Stromal cell of bone marrow (primary cell): Measurements from ENCODE around the gene RSPH6A.
A peak's percentile ranks its signal among the peaks of the same experiment; 100 is the strongest.

Source experiments
- DNase-seq: peaks from one replicate; pipeline ENCODE4 v3.0.0-alpha.2; 2012; ENCODE audit warnings: low read depth

Gene RSPH6A

DNA sequence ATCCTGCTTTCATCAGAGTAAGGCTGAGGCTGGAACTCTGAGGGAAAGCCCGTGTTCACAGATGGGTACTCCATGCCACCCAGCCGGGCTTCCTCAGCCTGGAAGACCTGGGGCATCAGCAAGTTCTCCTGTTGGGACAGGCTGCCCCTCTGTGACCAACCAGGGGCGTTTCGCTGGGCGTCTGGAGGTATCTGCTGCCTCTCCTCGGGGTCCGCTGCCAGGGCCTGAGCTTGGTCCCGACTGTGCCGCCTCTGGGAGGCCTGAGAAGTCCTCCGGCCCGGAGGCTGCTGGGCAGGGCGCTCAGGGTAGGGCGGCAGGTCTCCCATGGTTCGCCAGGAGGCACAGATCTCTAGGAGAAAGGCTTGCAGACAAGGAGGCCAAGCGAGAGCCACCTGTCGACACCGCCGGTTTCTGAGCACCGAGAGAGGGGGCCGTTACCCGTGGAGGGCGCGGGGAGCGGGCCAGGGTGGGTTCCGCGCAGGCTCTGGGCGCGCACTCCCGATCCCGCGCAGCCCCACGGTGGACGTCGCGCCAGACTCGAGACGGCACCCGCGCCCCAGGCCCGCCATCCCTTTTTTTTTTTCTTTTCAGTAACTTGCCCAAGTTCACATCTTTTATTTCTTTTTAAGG, at the start of gene RSPH6A:
TSS of gene RSPH6A (minus strand) at position 458 of the 630 bp plus-strand sequence. CDS start at position 326, 132 bp downstream.
- DNase-seq: no peak

DNA sequence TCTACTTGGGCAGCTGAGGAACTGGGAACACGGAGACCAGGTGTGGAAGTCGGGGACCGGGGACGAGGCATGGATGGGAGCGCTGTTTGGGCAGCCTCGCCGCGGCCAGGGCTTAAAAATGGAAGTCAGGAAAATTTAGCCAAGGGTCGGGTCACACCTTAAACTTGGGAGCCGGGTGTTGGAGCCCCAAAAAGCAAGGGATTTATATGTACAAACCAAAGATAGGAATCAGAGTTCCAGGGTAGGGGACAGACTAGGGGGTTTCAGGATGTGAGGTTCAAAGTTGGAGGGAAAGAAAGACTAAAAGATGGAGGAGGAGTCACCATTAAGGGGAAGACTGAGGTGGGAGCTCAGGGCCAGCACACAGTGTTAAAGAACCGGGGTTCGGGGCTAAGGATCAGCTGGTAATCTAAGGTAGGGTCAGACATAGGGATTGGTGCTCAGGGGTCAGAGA, 49.5 kb upstream of the RSPH6A start:
- DNase-seq: no peak

DNA sequence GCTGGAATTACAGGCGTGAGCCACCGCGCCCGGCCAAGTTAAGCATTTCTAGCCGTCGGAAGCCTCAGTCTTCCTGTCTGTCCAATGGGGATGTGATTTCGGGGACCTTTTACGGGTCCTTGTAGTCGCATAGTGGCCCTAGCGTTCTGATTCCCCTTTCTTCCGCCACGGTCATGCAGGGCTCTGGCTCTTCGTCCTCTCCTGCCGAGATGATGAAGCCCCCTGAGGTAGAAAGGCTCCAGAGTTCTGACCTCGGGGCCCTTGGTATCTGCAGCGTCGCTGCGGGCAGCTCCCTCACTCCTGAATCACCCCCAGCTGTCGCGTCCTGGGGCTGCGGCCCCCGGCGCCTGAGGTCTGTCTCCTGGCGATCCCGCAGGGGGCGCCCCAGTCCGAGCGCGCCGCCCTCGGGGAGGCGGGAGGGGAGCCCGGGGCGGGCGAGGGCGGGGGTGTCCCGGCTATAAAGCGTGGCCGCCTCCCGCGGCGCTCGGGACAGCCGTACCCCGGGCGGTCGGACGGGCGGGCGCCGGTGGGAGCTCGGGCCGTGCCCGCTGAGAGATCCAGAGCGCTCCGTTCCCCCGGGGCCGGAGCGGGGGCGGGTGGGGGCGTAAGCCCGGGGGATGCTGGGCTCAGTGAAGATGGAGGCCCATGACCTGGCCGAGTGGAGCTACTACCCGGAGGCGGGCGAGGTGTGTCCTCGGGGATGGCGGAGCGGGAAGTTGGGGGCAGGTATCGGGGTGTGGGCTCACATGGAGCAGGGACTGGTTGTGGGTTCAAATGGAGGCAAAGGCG, 48.9 kb upstream of the RSPH6A start, which contains the start of gene FOXA3:
TSS of gene FOXA3 (plus strand) at position 487 of the 789 bp plus-strand sequence. CDS start at position 618, 131 bp downstream.
- DNase-seq: no peak

DNA sequence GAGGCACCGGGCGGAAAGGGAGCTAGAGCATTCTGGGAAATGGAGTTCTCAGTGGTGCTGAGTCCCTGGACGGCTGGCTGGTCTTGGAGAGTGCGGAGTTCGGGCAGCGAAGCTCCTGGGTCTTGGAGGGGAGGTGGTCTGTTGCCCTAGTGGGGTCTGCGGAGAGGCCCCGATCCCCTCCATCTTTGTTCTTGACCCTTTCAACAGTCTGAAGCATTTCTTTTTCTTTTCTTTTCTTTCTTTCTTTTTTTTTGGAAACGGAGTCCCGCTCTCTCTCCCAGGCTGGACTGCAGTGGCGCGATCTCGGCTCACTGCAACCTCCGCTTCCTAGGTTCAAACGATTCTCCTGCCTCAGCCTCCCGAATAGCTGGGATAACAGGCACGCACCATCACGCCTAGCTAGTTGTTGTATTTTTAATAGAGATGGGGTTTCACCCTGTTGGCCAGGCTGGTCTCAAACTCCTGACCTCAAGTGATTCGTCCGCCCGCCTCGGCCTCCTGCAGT, 48.3 kb upstream of the RSPH6A start:
- no peak for DNase-seq

DNA sequence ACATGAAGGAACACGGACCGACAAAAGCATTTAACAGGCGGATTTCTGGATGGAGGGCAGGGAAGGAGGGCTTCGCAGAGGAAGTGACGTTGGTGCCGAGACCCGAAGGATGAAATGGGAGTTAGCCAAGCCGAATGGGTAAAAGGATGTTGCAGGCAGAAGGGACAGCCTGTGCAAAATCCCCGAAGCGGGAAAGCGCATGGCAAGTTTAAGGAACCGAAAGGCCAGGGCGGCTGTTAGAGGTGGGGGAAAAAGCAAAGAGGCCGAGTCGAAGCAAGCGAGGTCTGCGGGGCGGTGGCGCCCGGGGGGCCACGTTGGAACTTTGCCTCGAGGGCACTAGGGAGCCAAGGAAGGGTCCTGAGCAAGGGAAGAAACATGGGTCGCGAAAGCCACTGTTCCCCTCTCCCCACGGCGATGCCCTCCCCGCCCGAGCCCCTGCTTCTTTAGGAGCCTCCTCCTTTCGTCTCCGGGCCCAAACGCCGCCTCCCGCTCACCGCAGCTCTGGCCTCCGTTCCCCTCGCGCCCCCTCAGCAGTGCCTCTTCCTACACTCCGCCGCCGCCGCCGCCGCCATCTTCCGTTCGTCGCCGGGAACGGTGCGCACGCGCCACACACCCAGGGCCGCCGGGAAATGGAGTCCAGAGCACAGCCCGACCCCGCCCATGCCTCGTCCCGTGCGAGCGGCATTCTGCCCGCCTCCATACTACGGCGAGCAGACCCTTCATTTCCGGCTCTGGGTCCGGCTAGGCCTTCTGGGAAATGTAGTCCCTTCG, 47.6 kb upstream of the RSPH6A start, which contains the start of gene SYMPK:
TSS of gene SYMPK (minus strand) at position 584 of the 771 bp plus-strand sequence. CDS start 8,652 bp downstream, outside the sequence.
- DNase-seq: peak; percentile 98

DNA sequence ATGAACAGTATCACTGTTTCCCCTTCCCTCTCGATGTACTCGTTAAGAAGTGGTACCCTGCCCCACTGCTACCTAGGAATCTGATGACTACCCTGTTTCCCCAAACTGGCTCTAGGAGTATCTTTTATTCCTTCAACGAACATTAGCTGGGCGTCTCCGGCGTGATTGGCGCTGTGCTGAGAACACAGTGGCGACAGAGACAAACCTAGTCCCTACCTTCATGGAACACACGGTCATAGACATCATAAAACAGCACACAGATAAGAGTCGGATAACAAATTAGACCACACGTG, 47.1 kb upstream of the RSPH6A start:
- no peak for DNase-seq

DNA sequence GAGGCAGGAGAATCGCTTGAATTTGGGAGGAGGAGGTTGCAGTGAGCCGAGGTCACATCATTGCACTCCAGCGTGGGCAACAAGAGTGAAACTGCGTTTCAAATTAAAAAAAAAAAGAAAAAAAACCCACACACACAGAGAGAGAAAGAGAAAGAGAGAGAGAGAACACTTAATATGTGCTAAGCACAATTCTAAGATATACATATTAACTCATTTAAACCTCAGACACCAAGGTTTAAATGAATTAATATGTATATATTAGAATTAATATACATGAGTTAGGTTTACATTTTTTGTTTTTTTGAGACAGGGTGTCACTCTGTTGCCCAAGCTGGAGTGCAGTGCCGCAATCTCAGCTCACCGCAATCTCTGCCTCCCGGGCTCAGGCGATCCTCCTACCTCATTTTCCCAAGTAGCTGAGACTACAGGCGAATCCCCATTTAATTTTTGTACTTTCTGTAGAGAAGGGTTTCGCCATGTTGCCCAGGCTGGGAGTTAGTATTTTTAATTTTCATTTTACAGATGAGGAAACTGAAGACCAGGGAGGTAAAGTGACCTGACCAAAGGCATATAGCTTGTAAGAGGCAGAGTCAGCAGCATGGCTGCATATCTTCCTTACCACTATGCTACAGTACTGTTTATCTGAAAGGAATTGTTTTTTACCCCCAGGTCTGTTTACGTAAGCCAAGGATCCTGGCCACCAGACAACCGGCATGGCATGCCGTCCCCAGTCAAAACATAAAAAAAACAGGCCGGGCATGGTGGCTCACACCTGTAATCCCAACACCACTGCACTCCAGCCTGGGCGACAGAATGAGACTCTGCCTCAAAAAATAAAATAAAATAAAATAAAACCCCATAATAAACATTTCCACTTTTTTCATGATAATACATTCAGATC, 45.5 kb upstream of the RSPH6A start:
- no peak for DNase-seq

DNA sequence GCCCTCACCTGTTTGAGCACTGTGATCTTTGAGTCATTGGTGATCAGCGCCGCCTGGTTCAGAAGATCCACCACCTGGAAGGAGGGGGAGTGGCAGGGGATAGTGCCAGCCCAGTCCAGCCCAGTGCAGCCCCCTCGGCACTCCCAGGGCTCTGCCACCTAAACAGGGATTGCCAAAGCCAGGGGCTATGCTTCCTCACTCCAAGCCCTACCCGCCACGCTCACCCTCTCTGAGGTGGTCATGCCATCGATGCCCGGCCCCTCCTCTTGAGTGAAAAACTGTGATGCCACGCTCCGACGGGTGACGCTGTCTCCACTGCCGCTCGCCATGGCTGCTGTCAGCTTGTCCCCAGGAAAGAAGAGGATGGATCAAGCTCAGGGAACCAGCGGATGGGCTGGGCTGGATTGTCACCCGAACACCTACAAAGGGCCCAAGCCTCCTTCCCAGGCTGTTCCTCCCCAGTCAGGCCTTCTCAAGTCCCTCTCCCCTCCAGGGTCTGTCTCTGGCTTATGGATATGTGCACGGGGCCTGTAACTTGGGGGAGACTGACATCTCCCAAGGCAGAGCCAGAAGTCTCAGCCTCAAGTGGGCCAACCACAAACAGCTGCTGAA, 39.2 kb upstream of the RSPH6A start:
- no peak for DNase-seq

DNA sequence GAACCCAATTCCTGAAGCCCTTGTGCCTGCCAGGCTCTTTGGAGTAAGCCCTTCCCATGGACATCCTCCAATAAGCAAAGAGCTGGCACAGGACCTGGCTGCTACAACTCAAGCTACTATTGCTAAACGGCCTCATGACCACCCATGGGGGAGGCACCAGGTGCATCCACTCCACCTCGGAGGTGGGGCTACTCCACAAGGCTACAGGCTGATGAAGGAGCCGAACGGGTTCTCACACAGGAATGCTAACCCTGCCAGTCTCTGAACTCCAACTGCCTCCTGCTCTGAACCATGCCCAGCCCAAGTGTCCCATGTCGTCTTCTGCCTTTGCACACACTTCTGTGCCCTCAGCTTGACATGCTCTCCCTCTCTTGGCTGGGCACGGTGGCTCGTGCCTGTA, 37.9 kb upstream of the RSPH6A start:
- no peak for DNase-seq

DNA sequence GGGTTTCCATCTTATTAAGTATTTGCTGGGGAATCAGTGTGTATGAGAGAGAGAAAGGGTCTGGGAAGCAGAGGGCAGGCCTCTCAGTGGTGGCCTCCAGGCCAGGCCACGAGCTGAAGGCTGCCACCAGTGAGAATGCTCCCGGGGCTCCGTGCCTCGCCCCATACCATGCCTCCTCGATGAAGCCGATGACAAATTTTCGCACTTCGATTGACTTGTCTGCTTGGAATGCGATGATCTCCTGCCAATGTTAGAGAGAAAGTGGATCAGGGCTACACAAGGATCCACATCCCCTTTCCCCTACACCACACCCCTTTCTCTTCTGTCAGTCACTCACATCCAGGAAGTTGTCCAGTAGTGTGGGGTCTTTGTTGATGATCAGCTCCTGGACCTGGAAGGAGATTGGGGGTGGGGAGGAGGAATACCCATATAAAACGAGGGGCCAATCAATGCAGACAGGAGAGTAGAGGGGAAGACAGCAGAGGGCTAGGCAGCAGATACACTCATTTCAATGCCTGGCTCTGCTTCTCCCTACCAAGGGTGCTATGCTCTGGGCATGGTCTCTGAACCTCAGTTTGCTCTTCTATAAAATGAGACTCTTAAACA, 37.1 kb upstream of the RSPH6A start:
- DNase-seq: no peak

DNA sequence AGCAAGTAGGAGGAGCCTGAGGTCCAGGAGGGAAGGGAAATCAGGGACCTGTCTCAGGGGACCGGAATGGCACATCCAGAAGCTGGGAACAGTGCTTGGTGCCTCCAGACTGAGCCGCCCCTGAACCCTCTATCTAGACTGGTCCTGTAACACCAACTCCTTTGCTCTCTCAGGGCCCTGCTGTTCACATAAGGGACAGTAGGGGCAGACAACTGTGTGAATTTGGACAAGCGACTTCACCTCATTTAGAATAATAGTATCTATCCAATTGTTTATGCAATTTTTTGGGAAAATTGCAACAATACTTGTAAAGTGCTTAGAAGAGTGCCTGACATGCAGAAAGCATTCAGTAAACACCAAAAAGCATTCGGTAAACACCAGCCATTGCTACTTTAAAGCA, 33.8 kb upstream of the RSPH6A start:
- DNase-seq: no peak

DNA sequence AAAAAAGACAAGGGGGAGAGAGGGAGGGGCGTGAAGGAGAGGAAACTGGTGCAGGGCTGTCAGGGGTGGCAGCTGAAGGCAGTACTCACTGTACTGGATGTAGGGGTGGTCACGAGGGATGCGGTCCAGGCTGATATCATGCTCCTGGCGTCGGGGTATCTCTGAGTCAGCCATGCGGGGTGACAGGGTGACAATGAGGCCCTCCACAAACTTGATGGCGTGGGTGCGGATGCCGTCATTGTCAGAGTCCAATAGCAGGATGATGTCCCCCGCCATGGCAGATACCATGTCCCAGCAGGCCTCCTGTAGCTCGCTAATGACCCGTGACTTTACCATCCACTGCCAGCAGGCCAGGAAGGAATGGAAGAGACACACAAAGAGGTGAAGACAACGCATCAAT, 32.6 kb upstream of the RSPH6A start:
- DNase-seq: no peak

DNA sequence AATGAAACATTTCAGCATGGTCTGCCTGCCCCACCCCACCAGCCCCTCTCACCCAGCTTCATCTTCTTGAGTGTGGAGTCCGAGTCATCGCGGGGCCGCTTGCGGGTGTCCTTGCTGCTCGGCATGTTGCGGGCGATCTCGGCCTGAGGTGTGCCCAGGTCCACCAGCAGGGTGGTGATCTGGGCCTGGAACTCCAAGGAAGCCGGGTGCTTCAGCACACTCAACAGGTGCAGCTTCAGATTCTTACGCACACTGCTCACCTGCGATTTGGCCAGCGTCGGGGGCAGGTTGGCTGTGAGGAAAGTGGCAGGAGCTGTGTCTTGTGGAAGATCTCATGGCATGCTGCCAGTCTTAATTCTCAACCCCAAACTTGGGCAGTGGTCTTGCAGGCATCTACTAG, 27.1 kb upstream of the RSPH6A start:
- DNase-seq: no peak

DNA sequence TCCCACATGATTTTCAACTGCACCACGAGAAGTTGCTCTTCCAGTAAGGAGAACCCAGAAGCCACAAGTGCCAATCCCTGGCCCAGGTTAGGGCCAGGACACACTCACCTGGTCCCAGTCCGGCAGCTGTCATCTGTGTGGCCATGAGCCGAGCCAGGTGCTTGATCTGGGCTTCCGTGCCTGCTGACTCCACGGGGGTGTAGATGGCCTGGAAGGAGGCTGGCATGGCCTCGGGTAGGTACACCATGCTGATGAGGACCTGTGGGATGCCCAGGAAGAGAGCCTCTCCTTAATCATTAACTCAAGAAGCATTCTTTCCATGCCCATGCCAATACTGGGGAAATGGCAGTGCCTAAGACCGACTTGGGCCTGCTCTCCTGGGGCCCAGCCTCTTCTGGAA, 19.9 kb upstream of the RSPH6A start:
- DNase-seq: no peak

DNA sequence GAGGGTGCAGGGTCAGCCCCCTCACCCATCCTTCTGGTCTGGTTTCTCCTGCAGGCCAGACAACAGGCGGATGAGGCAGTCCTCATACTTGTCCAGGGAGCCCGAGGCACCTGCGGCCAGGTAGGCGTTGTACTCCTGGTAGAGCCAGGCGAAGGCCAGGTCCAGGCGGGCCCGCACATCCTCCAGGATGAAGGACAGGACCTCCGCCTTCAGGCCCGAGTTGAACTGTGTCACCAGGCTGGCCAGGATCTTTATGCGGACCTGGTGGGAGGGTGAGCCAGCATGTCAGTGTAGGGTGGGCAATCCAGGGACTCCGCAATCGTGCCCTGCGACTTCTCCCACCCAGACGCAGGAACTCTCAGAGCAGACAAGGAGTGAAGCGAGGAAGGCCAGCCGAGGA, 13.8 kb upstream of the RSPH6A start:
- DNase-seq: no peak

DNA sequence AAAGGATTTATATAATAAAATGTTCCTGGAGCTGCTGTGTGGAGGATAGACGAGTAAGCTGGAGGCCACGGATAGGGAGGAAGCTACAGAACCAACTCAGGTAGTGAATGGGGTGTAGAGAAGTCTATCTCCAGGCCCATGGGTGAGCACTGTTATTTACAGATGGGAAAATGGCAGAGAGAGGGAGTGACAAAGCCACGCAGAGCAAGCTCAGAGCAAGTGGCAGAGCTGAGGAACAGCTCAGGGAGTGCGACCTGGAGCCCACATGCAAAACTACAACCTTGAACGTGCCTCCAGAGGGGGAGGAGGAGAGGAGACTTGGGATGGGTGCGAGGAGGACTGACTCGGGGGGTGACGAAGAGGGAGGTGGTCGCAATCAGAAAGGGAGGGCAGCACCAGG, 13.4 kb upstream of the RSPH6A start:
- DNase-seq: no peak

DNA sequence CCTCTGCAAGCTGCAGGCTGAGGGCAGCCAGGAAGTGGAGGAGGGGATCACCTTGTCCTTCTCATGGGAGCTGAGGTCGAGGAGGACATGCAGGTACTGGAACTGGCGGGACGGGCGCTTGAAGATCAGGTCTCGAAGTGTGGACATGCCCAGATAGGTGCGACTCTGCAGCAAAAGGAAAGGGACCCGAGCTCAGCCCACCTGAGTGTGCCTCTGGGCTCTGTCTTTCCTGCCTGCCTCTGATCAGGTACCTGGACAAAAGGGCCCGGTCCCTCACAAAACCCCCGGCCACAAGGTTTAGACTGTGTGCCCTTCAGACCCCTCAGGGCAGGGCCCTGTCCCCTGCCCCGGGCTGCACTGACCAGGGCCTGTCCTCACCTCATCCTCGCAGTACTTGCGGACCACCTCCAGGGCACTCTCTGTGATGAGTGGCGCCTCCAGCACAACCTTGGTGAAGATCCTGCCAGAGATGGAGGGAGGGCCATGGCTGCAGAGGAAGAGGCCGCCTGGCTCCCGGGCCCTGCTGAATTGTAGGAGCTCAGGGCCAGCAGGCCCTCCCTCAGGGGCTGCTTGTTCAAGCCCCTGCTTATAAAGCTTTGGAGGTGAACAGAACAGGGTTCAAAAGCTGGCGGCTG, 12.5 kb upstream of the RSPH6A start:
- no peak for DNase-seq

DNA sequence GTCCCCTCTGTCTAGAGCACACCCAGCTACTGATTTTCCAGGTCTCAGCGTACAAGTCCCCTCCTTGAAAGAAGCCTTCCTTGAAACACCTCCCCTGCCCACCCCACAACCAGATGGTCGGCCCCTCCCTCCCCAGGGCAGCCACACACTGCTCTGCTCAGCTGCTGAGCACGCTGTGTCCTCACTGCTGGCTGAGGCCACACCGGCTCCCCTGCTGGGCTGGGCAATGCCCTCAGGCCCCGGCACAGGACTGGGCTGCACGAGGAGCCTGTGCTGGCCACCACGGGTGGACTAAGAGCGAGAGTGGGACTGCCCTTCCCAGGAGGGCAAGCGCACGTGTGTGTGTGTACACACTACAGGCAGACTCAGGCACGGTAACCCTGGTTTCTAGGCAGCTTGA, 11.8 kb upstream of the RSPH6A start:
- no peak for DNase-seq

DNA sequence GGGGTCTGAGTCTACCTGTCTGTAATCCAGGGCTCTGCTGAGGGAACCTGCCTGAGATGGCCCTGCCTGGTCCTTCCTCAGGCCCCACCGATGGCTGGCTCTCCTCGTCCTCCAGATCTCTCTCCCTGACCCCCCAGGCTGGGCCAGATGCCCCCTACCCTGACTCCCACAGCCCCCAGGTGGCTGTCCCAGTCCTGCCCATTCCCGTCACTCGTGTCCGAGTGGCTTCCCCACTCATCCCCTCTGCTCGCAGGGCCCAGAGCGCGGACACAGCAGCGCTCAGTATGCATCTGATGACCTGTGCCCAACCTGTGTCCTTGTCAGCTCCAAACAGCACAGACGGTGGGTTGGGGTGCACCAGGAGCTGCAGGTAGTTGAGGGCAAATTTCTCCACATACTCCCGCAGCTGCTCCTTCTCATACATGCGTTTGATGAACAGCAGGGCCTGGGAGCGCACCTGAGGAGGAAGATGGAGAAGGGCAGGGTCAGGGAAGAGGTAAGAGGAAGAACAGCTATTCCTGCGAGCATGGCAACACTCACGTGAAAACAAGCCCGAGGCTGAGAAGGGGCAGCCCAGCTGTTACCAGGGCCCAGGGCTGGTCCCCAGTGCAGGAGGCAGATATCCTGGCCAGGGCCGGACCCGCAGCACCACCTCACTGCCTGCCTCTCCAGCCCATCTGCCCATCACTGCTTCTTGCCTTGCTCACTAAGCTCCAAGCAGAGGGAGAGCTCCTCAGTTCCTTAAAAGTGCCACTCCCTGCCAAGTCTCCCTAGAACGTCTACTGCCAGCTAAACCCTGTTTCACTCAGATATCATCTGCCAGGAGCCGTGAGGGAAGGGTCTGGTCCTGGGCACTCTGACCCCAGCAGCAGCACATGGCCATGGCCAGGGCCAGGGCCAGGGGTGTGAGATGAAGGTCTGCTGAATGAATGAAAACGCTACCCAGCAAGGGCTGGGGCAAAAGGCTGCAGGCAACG, 11.1 kb upstream of the RSPH6A start:
- DNase-seq: no peak
